Activated CD4-positive, alpha-beta T cell treated with anti-CD3 and anti-CD28 coated beads, Interleukin-2, amount 10 ng/mL, durations not matched to agents 7 days and 5 days (primary cell): ENCODE results near the gene COL6A2. TPM values are rescaled to one million over a fixed set of nuclear protein-coding genes. Genes with fewer than 3 reads are reported as not detected.
"Not testable (repeated sequence)": the region's sequence is repeated elsewhere in the genome, so short reads cannot be mapped to it uniquely, and the experiment has no call there.

ENCODE experiments used
- CTCF ChIA-PET: fragments of 350-600 bp; sonication (Branson Sonifier 250); formaldehyde crosslinking; loops from one replicate; lab custom pipeline; 2021; ENCODE audit warnings: antibody characterized with exemption; lab: Charles Lee
- POLR2A ChIA-PET: fragments of 350-600 bp; sonication (Branson Sonifier 250); formaldehyde crosslinking; loops from one replicate; lab custom pipeline; 2021; ENCODE audit warnings: antibody characterized with exemption; lab: Charles Lee
- DNase-seq: peaks from one replicate; pipeline ENCODE4 v3.0.0-alpha.2; 2020
- H3K27ac Mint-ChIP-seq: one replicate; pipeline ENCODE4 v1.8.0; 2021; ENCODE audit warnings: mild to moderate bottlenecking, moderate library complexity, mixed read lengths
- H3K27me3 Mint-ChIP-seq: one replicate; pipeline ENCODE4 v1.8.0; 2021; ENCODE audit warnings: mixed read lengths
- H3K36me3 Mint-ChIP-seq: one replicate; pipeline ENCODE4 v1.8.0; 2021; ENCODE audit warnings: low read depth, mixed read lengths
- H3K4me1 Mint-ChIP-seq: one replicate; pipeline ENCODE4 v1.8.0; 2021; ENCODE audit warnings: mixed read lengths
- H3K4me3 Mint-ChIP-seq: one replicate; pipeline ENCODE4 v1.8.0; 2021; ENCODE audit warnings: mild to moderate bottlenecking, moderate library complexity, mixed read lengths
- H3K9me3 Mint-ChIP-seq: one replicate; pipeline ENCODE4 v1.8.0; 2021; ENCODE audit warnings: mixed read lengths
- total RNA-seq, 2 experiments: library from RNA; stranded (reverse); gene quantifications; one replicate each; pipeline ENCODE4 v1.2.3, GENCODE V29; 2021

COL6A2 gene
- total RNA-seq, 2 experiments from 2014 or later: 2.3 to 2.5 TPM

GRCh38 chr21:46056450-46056903 is 41.4 kb upstream of the COL6A2 start:
- Mint-ChIP-seq H3K4me3 (no peak overlapping the region), H3K36me3 (no peaks in the 10 kb centered on the region), H3K4me1 (peaks cover 13% of the 10 kb centered on the region), H3K27me3 (peaks cover 2% of the 10 kb centered on the region), H3K27ac (no peak overlapping the region), H3K9me3 (peaks cover 13% of the 10 kb centered on the region)
- ChIA-PET CTCF (no interaction called here), POLR2A (no interaction called here)
- no peak for DNase-seq

- DNase-seq: no peak
- H3K27me3 Mint-ChIP-seq: peaks cover 2% of the 10 kb centered on the region
- CTCF ChIA-PET: no interaction called here
Observed at GRCh38 chr21:46057111-46057709, 40.7 kb upstream of the COL6A2 start.

GRCh38 chr21:46057710-46058241 is 40.1 kb upstream of the COL6A2 start:
- CTCF ChIA-PET: no interaction called here
- no peak for DNase-seq
- peaks cover 16% of the 10 kb centered on the region for H3K9me3 Mint-ChIP-seq
- H3K27ac Mint-ChIP-seq: no peak overlapping the region
- POLR2A ChIA-PET: no interaction called here
- peaks cover 2% of the 10 kb centered on the region for H3K27me3 Mint-ChIP-seq
- H3K4me1 Mint-ChIP-seq: peaks cover 13% of the 10 kb centered on the region
- H3K36me3 Mint-ChIP-seq: no peaks in the 10 kb centered on the region
- no peak overlapping the region for H3K4me3 Mint-ChIP-seq

More at GRCh38 chr21:46057111-46057709, 40.7 kb upstream of the COL6A2 start:
- Mint-ChIP-seq H3K9me3 (peaks cover 16% of the 10 kb centered on the region), H3K4me1 (peaks cover 13% of the 10 kb centered on the region), H3K27ac (no peak overlapping the region), H3K4me3 (no peak overlapping the region), H3K36me3 (no peaks in the 10 kb centered on the region)
- POLR2A ChIA-PET: no interaction called here

GRCh38 chr21:46058431-46059145 is 39.3 kb upstream of the COL6A2 start:
- Mint-ChIP-seq H3K9me3 (peaks cover 22% of the 10 kb centered on the region), H3K27ac (no peak overlapping the region), H3K4me1 (peaks cover 13% of the 10 kb centered on the region), H3K27me3 (peaks cover 2% of the 10 kb centered on the region), H3K36me3 (no peaks in the 10 kb centered on the region), H3K4me3 (no peak overlapping the region)
- CTCF ChIA-PET: no interaction called here
- POLR2A ChIA-PET: no interaction called here
- DNase-seq: no peak

GRCh38 chr21:46059195-46059594 is 38.7 kb upstream of the COL6A2 start:
- no peak for DNase-seq
- Mint-ChIP-seq H3K4me3 (no peak overlapping the region), H3K9me3 (peaks cover 22% of the 10 kb centered on the region), H3K27ac (no peak overlapping the region), H3K36me3 (no peaks in the 10 kb centered on the region), H3K4me1 (peaks cover 13% of the 10 kb centered on the region), H3K27me3 (peaks cover 2% of the 10 kb centered on the region)
- ChIA-PET CTCF (no interaction called here), POLR2A (no interaction called here)

- H3K9me3 Mint-ChIP-seq: peaks cover 22% of the 10 kb centered on the region
- H3K27me3 Mint-ChIP-seq, DNase-seq, POLR2A ChIA-PET, H3K36me3 Mint-ChIP-seq, H3K27ac Mint-ChIP-seq, H3K4me3 Mint-ChIP-seq, CTCF ChIA-PET: not testable (repeated sequence)
- peaks cover 16% of the 10 kb centered on the region for H3K4me1 Mint-ChIP-seq
Observed at GRCh38 chr21:46059711-46060455, 38.0 kb upstream of the COL6A2 start.

GRCh38 chr21:46060596-46061061 is 37.3 kb upstream of the COL6A2 start:
- Mint-ChIP-seq H3K4me1 (peaks cover 19% of the 10 kb centered on the region), H3K36me3 (no peaks in the 10 kb centered on the region), H3K4me3 (no peak overlapping the region), H3K9me3 (peaks cover 22% of the 10 kb centered on the region), H3K27me3 (peaks cover 5% of the 10 kb centered on the region), H3K27ac (no peak overlapping the region)
- ChIA-PET POLR2A (no interaction called here), CTCF (no interaction called here)
- no peak for DNase-seq

- Mint-ChIP-seq H3K27ac (no peak overlapping the region), H3K4me3 (no peak overlapping the region), H3K9me3 (peaks cover 22% of the 10 kb centered on the region), H3K27me3 (peaks cover 3% of the 10 kb centered on the region), H3K4me1 (peaks cover 23% of the 10 kb centered on the region), H3K36me3 (no peaks in the 10 kb centered on the region)
- DNase-seq: no peak
- ChIA-PET POLR2A (no interaction called here), CTCF (no interaction called here)
Observed at GRCh38 chr21:46061063-46061462, 36.8 kb upstream of the COL6A2 start.

- no peak overlapping the region for H3K4me3 Mint-ChIP-seq
- POLR2A ChIA-PET: no interaction called here
- H3K4me1 Mint-ChIP-seq: peaks cover 26% of the 10 kb centered on the region
- no peak for DNase-seq
- H3K9me3 Mint-ChIP-seq: peaks cover 22% of the 10 kb centered on the region
- no peaks in the 10 kb centered on the region for H3K36me3 Mint-ChIP-seq
- H3K27ac Mint-ChIP-seq: no peak overlapping the region
- CTCF ChIA-PET: no interaction called here
- peaks cover 3% of the 10 kb centered on the region for H3K27me3 Mint-ChIP-seq
Observed at GRCh38 chr21:46061518-46061917, 36.4 kb upstream of the COL6A2 start.

GRCh38 chr21:46061950-46062349 is 36.0 kb upstream of the COL6A2 start:
- Mint-ChIP-seq H3K9me3 (peaks cover 22% of the 10 kb centered on the region), H3K4me1 (peaks cover 25% of the 10 kb centered on the region), H3K27me3 (peaks cover 3% of the 10 kb centered on the region), H3K4me3 (no peak overlapping the region), H3K27ac (no peak overlapping the region), H3K36me3 (no peaks in the 10 kb centered on the region)
- DNase-seq: no peak
- POLR2A ChIA-PET: no interaction called here
- CTCF ChIA-PET: no interaction called here

GRCh38 chr21:46062471-46063211 is 35.3 kb upstream of the COL6A2 start:
- H3K4me1 Mint-ChIP-seq: peaks cover 19% of the 10 kb centered on the region
- H3K9me3 Mint-ChIP-seq: peaks cover 22% of the 10 kb centered on the region
- ChIA-PET POLR2A (no interaction called here), CTCF (no interaction called here)
- no peak overlapping the region for H3K27ac Mint-ChIP-seq
- no peaks in the 10 kb centered on the region for H3K36me3 Mint-ChIP-seq
- no peak for DNase-seq
- peaks cover 3% of the 10 kb centered on the region for H3K27me3 Mint-ChIP-seq
- no peak overlapping the region for H3K4me3 Mint-ChIP-seq

- DNase-seq: no peak
- POLR2A ChIA-PET: no interaction called here
- H3K36me3 Mint-ChIP-seq: no peaks in the 10 kb centered on the region
- H3K27me3 Mint-ChIP-seq: peaks cover 3% of the 10 kb centered on the region
- H3K4me3 Mint-ChIP-seq: no peak overlapping the region
- H3K27ac Mint-ChIP-seq: no peak overlapping the region
- peaks cover 18% of the 10 kb centered on the region for H3K4me1 Mint-ChIP-seq
- H3K9me3 Mint-ChIP-seq: peaks cover 22% of the 10 kb centered on the region
- CTCF ChIA-PET: no interaction called here
Observed at GRCh38 chr21:46063227-46063626, 34.7 kb upstream of the COL6A2 start.
